Measurements from ENCODE around the gene NUMBL.

DNA sequence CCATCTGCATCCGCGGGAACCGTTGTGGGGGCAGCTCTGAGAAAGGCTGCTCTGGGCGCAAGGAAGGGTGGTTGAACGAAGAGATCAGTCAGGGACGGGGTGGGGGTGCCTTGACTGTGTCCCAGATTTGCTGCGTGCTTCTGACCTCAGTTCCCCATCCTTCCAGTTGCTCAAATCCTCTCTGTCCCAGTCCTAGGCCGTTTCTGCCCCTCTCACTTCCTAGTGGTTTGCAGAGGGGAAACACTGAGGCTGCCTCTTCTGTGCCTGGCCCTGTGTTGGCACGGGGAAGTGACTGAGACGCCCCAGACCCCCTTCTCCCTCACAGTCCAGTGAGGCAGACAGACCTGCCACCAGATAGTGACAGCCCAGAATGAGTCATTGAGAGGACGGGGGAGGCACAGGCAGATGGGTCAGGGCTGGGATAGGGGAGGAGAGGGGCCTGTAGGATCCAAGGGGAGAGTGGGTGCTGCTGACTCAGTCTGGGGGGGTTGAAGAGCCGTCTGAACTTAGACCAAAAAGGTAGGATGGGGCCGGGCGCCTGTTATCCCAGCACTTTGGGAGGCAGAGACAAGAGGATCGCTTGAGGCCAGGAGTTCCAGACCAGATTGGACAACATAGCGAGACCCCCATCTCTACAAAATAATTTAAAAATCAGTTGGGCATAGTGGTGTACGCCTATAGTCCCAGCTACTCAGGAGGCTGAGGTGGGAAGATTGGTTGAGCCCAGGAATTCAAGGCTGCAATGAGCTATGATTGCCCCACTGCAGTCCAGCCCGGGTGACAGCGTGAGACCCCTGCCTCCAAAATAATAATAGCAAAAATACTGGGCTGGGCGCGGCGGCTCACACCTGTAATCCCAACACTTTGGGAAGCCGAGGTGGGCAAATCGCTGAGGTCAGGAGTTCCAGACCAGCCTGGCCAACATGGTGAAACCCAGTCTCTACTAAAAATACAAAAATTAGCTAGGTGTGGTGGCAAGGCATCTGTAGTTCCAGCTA is 26.5 kb downstream of the NUMBL start:
- TF ChIP-seq, protein P1, sequence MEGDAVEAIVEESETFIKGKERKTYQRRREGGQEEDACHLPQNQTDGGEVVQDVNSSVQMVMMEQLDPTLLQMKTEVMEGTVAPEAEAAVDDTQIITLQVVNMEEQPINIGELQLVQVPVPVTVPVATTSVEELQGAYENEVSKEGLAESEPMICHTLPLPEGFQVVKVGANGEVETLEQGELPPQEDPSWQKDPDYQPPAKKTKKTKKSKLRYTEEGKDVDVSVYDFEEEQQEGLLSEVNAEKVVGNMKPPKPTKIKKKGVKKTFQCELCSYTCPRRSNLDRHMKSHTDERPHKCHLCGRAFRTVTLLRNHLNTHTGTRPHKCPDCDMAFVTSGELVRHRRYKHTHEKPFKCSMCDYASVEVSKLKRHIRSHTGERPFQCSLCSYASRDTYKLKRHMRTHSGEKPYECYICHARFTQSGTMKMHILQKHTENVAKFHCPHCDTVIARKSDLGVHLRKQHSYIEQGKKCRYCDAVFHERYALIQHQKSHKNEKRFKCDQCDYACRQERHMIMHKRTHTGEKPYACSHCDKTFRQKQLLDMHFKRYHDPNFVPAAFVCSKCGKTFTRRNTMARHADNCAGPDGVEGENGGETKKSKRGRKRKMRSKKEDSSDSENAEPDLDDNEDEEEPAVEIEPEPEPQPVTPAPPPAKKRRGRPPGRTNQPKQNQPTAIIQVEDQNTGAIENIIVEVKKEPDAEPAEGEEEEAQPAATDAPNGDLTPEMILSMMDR (IDR thresholded peaks at IDR 0.05) = no peak
- TF ChIP-seq EP300 (IDR thresholded peaks at IDR 0.05) = no peak

Measured in suprapubic skin (tissue), 3 donors.